Measurements from ENCODE around the gene STMN3.

STMN3 gene

GRCh38 chr20:63653041-63653973, at the start of gene STMN3:
STMN3 (minus strand) TSS chr20:63653424; CDS start chr20:63653345, 79 bp downstream.
- DNase-seq (ENCODE audit: low read depth), result peak; percentile 91

GRCh38 chr20:63702036-63702665, 48.9 kb upstream of the STMN3 start:
- no peak for DNase-seq (ENCODE audit: low read depth)

GRCh38 chr20:63701329-63702035, 48.3 kb upstream of the STMN3 start:
- no peak for DNase-seq (ENCODE audit: low read depth)

GRCh38 chr20:63701051-63701328, 47.8 kb upstream of the STMN3 start:
- DNase-seq (ENCODE audit: low read depth), result no peak

- DNase-seq (ENCODE audit: low read depth), result no peak
Observed at GRCh38 chr20:63700199-63701050, 47.2 kb upstream of the STMN3 start.

GRCh38 chr20:63699466-63700198, 46.4 kb upstream of the STMN3 start:
- DNase-seq (ENCODE audit: low read depth), result no peak

GRCh38 chr20:63698739-63699465, 45.7 kb upstream of the STMN3 start:
- DNase-seq (ENCODE audit: low read depth), result peak; percentile 96

GRCh38 chr20:63697868-63698545, 44.8 kb upstream of the STMN3 start:
- no peak for DNase-seq (ENCODE audit: low read depth)

- DNase-seq (ENCODE audit: low read depth), result no peak
Observed at GRCh38 chr20:63697357-63697867, 44.2 kb upstream of the STMN3 start.

GRCh38 chr20:63696628-63697356, 43.6 kb upstream of the STMN3 start, which contains the start of gene TNFRSF6B:
TNFRSF6B (plus strand) TSS chr20:63696652; CDS start chr20:63696768, 116 bp downstream.
- no peak for DNase-seq (ENCODE audit: low read depth)

- DNase-seq (ENCODE audit: low read depth), result no peak
Observed at GRCh38 chr20:63696306-63696627, 43.0 kb upstream of the STMN3 start.

GRCh38 chr20:63695424-63696305, 42.4 kb upstream of the STMN3 start:
- no peak for DNase-seq (ENCODE audit: low read depth)

GRCh38 chr20:63694584-63695423, 41.6 kb upstream of the STMN3 start:
- DNase-seq (ENCODE audit: low read depth), result no peak

- no peak for DNase-seq (ENCODE audit: low read depth)
Observed at GRCh38 chr20:63693733-63694583, 40.7 kb upstream of the STMN3 start.

- DNase-seq (ENCODE audit: low read depth), result no peak
Observed at GRCh38 chr20:63693083-63693732, 40.0 kb upstream of the STMN3 start.

All from ELR (cell line).